Effector memory CD4-positive, alpha-beta T cell (primary cell): ENCODE measurements around the gene FBXL20.
"Not testable (repeated sequence)": the region's sequence is repeated elsewhere in the genome, so short reads cannot be mapped to it uniquely, and the experiment has no call there.

Experiments
- DNase-seq, 3 donors: peaks; one replicate each; pipeline ENCODE4 v3.0.0-alpha.2; 2020
- H3K27ac ChIP-seq: 2 replicates; pipeline ENCODE4 v1.7.0; 2013; ENCODE audit warnings: mild to moderate bottlenecking, low read length, moderate library complexity; ENCODE audit not compliant: insufficient read depth, poor library complexity, severe bottlenecking
- H3K27me3 ChIP-seq: replicated peaks from 2 replicates; pipeline ENCODE4 v1.7.0; 2013; ENCODE audit warnings: mild to moderate bottlenecking, low read length; ENCODE audit not compliant: insufficient read depth, control insufficient read depth, poor library complexity, severe bottlenecking
- H3K36me3 ChIP-seq: 2 replicates; pipeline ENCODE4 v1.7.0; 2013; ENCODE audit warnings: mild to moderate bottlenecking, low read length, moderate library complexity; ENCODE audit not compliant: control insufficient read depth, insufficient read depth
- H3K4me1 ChIP-seq: 2 replicates; pipeline ENCODE4 v1.7.0; 2013; ENCODE audit warnings: low read length, mild to moderate bottlenecking; ENCODE audit not compliant: control insufficient read depth, insufficient read depth, poor library complexity, severe bottlenecking
- H3K4me3 ChIP-seq: 2 replicates; pipeline ENCODE4 v1.7.0; 2013; ENCODE audit warnings: low read length, low read depth, mild to moderate bottlenecking; ENCODE audit not compliant: insufficient read depth, poor library complexity, severe bottlenecking
- H3K9me3 ChIP-seq: 2 replicates; pipeline ENCODE4 v1.7.0; 2013; ENCODE audit warnings: mild to moderate bottlenecking, low read length, moderate library complexity; ENCODE audit not compliant: control insufficient read depth

FBXL20 gene

GRCh38 chr17:39337649-39338048, 63.8 kb downstream of the FBXL20 start:
- H3K4me1 ChIP-seq, H3K4me3 ChIP-seq, H3K27ac ChIP-seq, DNase-seq, H3K9me3 ChIP-seq, H3K27me3 ChIP-seq: not testable (repeated sequence)
- H3K36me3 ChIP-seq, result peaks cover 19% of the 10 kb centered on the region

- Histone ChIP-seq H3K9me3 (no peaks in the 10 kb centered on the region), H3K27ac (no peak overlapping the region), H3K4me1 (no peaks in the 10 kb centered on the region), H3K36me3 (peaks cover 7% of the 10 kb centered on the region), H3K27me3 (no peaks in the 10 kb centered on the region), H3K4me3 (no peak overlapping the region)
- no peak for DNase-seq
Measured at GRCh38 chr17:39335704-39336223, 65.7 kb downstream of the FBXL20 start.

- not testable (repeated sequence) for H3K27me3 ChIP-seq, H3K4me1 ChIP-seq, DNase-seq, H3K4me3 ChIP-seq, H3K27ac ChIP-seq, H3K36me3 ChIP-seq, H3K9me3 ChIP-seq
Measured at GRCh38 chr17:39334008-39334744, 67.2 kb downstream of the FBXL20 start.

- DNase-seq, result no peak
- no peak overlapping the region for H3K27ac ChIP-seq
- no peaks in the 10 kb centered on the region for H3K27me3 ChIP-seq
- no peaks in the 10 kb centered on the region for H3K4me1 ChIP-seq
- no peak overlapping the region for H3K4me3 ChIP-seq
- H3K9me3 ChIP-seq, result no peaks in the 10 kb centered on the region
- H3K36me3 ChIP-seq, result no peaks in the 10 kb centered on the region
Measured at GRCh38 chr17:39332092-39332491, 69.3 kb downstream of the FBXL20 start.

GRCh38 chr17:39328815-39329214, 72.6 kb downstream of the FBXL20 start:
- DNase-seq, result no peak
- H3K36me3 ChIP-seq, result no peaks in the 10 kb centered on the region
- no peaks in the 10 kb centered on the region for H3K27me3 ChIP-seq
- H3K4me3 ChIP-seq, result no peak overlapping the region
- no peaks in the 10 kb centered on the region for H3K4me1 ChIP-seq
- H3K9me3 ChIP-seq, result no peaks in the 10 kb centered on the region
- H3K27ac ChIP-seq, result no peak overlapping the region

- Histone ChIP-seq H3K36me3 (no peaks in the 10 kb centered on the region), H3K4me3 (no peak overlapping the region), H3K27ac (no peak overlapping the region), H3K4me1 (no peaks in the 10 kb centered on the region), H3K9me3 (no peaks in the 10 kb centered on the region), H3K27me3 (no peaks in the 10 kb centered on the region)
- no peak for DNase-seq
Measured at GRCh38 chr17:39327109-39327508, 74.3 kb downstream of the FBXL20 start.

GRCh38 chr17:39325528-39326240, 75.7 kb downstream of the FBXL20 start:
- no peak overlapping the region for H3K4me3 ChIP-seq
- H3K27ac ChIP-seq, result no peak overlapping the region
- DNase-seq, result no peak
- H3K4me1 ChIP-seq, result no peaks in the 10 kb centered on the region
- no peaks in the 10 kb centered on the region for H3K9me3 ChIP-seq
- H3K36me3 ChIP-seq, result no peaks in the 10 kb centered on the region
- no peaks in the 10 kb centered on the region for H3K27me3 ChIP-seq

GRCh38 chr17:39318636-39319035, 82.8 kb downstream of the FBXL20 start:
- Histone ChIP-seq H3K36me3 (no peaks in the 10 kb centered on the region), H3K9me3 (no peaks in the 10 kb centered on the region), H3K27me3 (no peaks in the 10 kb centered on the region), H3K4me1 (no peaks in the 10 kb centered on the region), H3K4me3 (no peak overlapping the region), H3K27ac (no peak overlapping the region)
- no peak for DNase-seq

- H3K4me3 ChIP-seq, result no peak overlapping the region
- H3K27ac ChIP-seq, result no peak overlapping the region
- no peaks in the 10 kb centered on the region for H3K9me3 ChIP-seq
- no peaks in the 10 kb centered on the region for H3K27me3 ChIP-seq
- no peaks in the 10 kb centered on the region for H3K4me1 ChIP-seq
- DNase-seq, result no peak
- peaks cover 6% of the 10 kb centered on the region for H3K36me3 ChIP-seq
Measured at GRCh38 chr17:39306509-39307212, 94.8 kb downstream of the FBXL20 start.

GRCh38 chr17:39305978-39306377, 95.4 kb downstream of the FBXL20 start:
- H3K4me3 ChIP-seq, result no peak overlapping the region
- H3K4me1 ChIP-seq, result no peaks in the 10 kb centered on the region
- no peak overlapping the region for H3K27ac ChIP-seq
- DNase-seq, result no peak
- H3K9me3 ChIP-seq, result no peaks in the 10 kb centered on the region
- H3K27me3 ChIP-seq, result no peaks in the 10 kb centered on the region
- H3K36me3 ChIP-seq, result peaks cover 6% of the 10 kb centered on the region
